Fibroblast of lung (primary cell): Measurements from ENCODE around the gene RNF220.

Experiments
- CTCF ChIP-seq, 2 donors: IDR thresholded peaks in 1 of 2; conservative IDR thresholded peaks in 1 of 2; 1 replicate in 1 of 2; 2 replicates in 1 of 2; pipeline ENCODE4 v1.5.1; 2011 to 2012; ENCODE audit warnings: low read length in 2 of 2, control low read depth in 1 of 2, inconsistent platforms in 1 of 2, low read depth in 1 of 2, mild to moderate bottlenecking in 1 of 2
- EZH2 ChIP-seq: IDR thresholded peaks from 2 replicates; pipeline ENCODE4 v1.5.1; 2012; ENCODE audit warnings: low read length, control low read depth, mild to moderate bottlenecking; ENCODE audit errors: missing control alignments

DNA sequence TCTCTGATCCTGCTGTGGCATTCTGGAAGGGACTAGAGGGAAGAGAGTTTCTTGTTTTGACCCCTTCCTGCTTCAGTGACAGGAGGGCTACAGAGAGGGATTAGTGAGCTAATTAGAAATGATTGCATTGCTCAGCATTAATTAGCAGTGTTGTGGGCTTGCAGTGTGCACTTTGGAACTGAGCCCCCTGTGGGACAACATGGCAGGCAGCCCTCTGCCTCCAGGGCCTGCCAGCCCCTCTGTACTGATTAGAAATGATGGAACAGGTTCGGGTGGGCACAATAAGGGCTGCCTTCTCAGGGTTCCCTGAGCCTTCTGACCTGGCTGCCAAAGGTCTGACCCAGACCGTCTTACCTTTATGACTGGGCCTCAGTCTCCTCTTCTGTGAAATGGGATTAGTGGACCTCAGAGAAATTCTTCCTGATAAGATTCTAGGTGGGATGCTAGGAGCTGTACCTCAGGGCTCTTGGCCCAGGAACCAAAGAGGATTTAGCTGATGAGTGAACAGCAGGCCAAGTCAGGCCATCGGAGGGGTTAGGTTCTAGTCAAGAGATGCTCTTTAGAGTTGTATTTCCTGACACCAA, 229.6 kb downstream of the RNF220 start:
- no peak for TF ChIP-seq CTCF (conservative IDR thresholded peaks at IDR 0.05 in 1 of 2, IDR thresholded peaks at IDR 0.05 in 1 of 2; ENCODE audit: low read depth in 1 of 2, low read length in 2 of 2)
- TF ChIP-seq EZH2 = no peak
